Adrenal gland (tissue), 5 donors: ENCODE measurements around the gene GGA1.
A peak's percentile ranks its signal among the peaks of the same experiment; 100 is the strongest.

Source experiments
- POLR2A ChIP-seq, 2 donors: fragments of 450-650 bp; IDR thresholded peaks; one replicate each; pipeline ENCODE4 v1.6.1; 2017; ENCODE audit warnings: antibody characterized with exemption in 2 of 2, mild to moderate bottlenecking in 2 of 2, moderate library complexity in 1 of 2
- TF ChIP-seq, protein P1 (sequence below), 6 experiments: fragments of 450-650 bp in 4 of 6; fragments of 200-600 bp in 2 of 6; sonication (generic) in 1 of 6; IDR thresholded peaks; 1 replicate in 5 of 6; 2 replicates in 1 of 6; pipeline versions ENCODE4 v1.5.1 to v1.8.0; 2016 to 2021; ENCODE audit warnings: antibody characterized with exemption in 6 of 6, mild to moderate bottlenecking in 2 of 6, moderate library complexity in 1 of 6
- donor health status: DM: no; HTN: no; CAD: no.

DNA sequence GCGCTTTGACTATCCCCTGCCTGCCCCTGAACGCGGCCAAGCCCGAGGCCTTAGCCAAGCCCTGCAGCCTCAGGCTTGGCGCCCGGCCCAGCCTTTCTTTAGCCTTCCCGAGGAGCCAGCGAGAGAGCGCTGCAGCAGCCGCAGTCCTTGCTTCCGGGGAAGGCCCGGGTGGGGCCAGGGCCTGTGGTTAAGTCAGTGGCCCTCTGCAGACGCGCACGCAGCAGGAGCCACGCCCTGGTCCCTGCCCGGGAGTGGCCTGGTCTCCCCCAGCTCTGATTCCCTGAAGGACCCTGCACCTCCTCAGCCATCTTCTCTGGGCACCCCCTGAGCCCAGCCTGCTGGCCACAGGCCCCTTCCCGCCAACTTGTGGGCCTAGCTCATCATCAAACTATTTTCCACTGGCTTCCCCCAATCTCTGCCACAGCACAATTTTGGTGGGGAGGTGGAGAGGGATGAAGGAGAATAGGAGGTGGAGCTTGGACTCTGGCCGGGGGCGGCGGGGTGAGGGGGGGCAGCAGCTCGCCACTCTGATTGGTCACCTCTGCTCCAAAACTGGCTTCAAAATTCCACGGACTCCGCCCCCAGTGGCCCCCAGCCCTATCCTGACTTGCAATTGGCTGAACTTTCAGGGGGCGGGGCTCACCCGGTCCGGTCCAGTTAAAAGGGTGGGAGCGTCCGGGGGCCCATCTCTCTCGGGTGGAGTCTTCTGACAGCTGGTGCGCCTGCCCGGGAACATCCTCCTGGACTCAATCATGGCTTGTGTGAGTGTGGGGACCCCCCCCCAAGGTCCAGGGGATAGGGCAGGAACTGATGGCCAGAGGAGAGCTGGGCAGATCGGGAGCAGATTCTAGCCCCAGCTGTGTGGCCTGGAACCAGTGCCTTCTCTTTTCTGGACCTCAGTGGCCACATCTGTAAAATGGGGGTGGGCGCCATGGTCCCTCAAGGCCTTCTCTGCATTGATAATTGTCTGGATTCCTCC lies 66.6 kb downstream of the GGA1 start, which contains the start of gene LGALS1:
- TF ChIP-seq, protein P1, sequence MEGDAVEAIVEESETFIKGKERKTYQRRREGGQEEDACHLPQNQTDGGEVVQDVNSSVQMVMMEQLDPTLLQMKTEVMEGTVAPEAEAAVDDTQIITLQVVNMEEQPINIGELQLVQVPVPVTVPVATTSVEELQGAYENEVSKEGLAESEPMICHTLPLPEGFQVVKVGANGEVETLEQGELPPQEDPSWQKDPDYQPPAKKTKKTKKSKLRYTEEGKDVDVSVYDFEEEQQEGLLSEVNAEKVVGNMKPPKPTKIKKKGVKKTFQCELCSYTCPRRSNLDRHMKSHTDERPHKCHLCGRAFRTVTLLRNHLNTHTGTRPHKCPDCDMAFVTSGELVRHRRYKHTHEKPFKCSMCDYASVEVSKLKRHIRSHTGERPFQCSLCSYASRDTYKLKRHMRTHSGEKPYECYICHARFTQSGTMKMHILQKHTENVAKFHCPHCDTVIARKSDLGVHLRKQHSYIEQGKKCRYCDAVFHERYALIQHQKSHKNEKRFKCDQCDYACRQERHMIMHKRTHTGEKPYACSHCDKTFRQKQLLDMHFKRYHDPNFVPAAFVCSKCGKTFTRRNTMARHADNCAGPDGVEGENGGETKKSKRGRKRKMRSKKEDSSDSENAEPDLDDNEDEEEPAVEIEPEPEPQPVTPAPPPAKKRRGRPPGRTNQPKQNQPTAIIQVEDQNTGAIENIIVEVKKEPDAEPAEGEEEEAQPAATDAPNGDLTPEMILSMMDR (IDR thresholded peaks at IDR 0.05) = peak in 1 of 6 experiments; percentile 2
- TF ChIP-seq POLR2A (IDR thresholded peaks at IDR 0.05) = peak in 1 of 2 donors; percentile 63
